ENCODE data around the gene ASB7.

Gene ASB7

GRCh38 chr15:100686725-100687473, 84.5 kb downstream of the ASB7 start:
- POLR2A ChIA-PET, result no interaction called here
- WGBS (ENCODE audit: insufficient coverage), result 95% methylated on average over 12 of the region's 15 CpGs
- no peak for DNase-seq

DNA sequence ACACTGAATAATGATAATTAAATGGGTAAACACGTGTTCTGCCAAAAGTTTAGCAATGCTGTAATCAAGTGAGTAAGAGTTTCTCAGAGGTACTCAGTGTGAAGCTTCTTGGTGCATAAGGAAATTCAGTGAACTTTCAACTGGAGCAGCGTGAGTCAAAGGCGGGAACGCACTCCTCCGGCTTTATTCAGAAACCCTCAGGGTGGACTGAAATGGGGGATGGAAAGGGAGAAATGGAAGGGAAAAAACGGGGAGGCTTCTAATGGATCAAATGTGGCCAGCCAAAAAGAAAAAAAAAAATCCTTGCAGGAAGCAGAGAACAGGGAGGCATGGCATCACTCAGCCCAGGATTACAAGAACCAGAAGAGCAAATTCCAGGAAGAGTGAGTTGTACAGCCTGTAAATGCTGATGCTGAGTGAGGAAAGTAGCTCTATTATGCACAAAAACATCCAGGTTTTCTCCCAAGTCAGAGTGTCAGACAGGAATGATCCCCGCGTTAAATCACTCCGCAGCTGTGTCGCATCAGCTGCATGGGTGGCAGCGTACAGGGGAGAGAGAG, 85.3 kb downstream of the ASB7 start:
- Histone ChIP-seq H3K4me3 (ENCODE audit: control insufficient read depth in 1 of 7, extremely low read depth in 1 of 7, insufficient read depth in 4 of 7, low read depth in 2 of 7, low read length in 6 of 7) (no peak overlapping the region), H3K27me3 (replicated peaks in 2 of 5; ENCODE audit: control insufficient read depth in 4 of 5, insufficient read depth in 5 of 5, low read length in 4 of 5) (peaks cover 0 to 11% (median 5%) of the 10 kb centered on the region in 5 experiments), H3K36me3 (ENCODE audit: control insufficient read depth in 4 of 4, insufficient read depth in 4 of 4, low read length in 3 of 4) (no peaks in the 10 kb centered on the region), H3K9me3 (ENCODE audit: control extremely low read depth in 1 of 5, control insufficient read depth in 4 of 5, insufficient read depth in 2 of 5, low read depth in 1 of 5, low read length in 4 of 5) (no peaks in the 10 kb centered on the region), H3K4me1 (ENCODE audit: control extremely low read depth in 1 of 4, control insufficient read depth in 4 of 4, insufficient read depth in 4 of 4, low read length in 3 of 4) (peaks cover 0 to 3% (median 1%) of the 10 kb centered on the region in 4 experiments), H3K27ac (ENCODE audit: insufficient read depth in 1 of 2, low read depth in 1 of 2, low read length in 2 of 2, poor library complexity in 1 of 2, severe bottlenecking in 2 of 2) (no peak overlapping the region)
- POLR2A ChIA-PET, result no interaction called here
- WGBS (ENCODE audit: insufficient coverage), result 75% methylated on average over 11 of the region's 11 CpGs
- no peak for DNase-seq
- CTCF ChIA-PET, result no interaction called here

More at GRCh38 chr15:100686725-100687473, 84.5 kb downstream of the ASB7 start:
- H3K36me3 ChIP-seq (ENCODE audit: control insufficient read depth in 4 of 4, insufficient read depth in 4 of 4, low read length in 3 of 4), result no peaks in the 10 kb centered on the region
- CTCF ChIA-PET, result no interaction called here
- peaks cover 0 to 2% (median 0%) of the 10 kb centered on the region in 5 experiments for H3K9me3 ChIP-seq (ENCODE audit: control extremely low read depth in 1 of 5, control insufficient read depth in 4 of 5, insufficient read depth in 2 of 5, low read depth in 1 of 5, low read length in 4 of 5)
- peaks cover 0 to 6% (median 3%) of the 10 kb centered on the region in 4 experiments for H3K4me1 ChIP-seq (ENCODE audit: control extremely low read depth in 1 of 4, control insufficient read depth in 4 of 4, insufficient read depth in 4 of 4, low read length in 3 of 4)
- peaks cover 0 to 11% (median 4%) of the 10 kb centered on the region in 5 experiments for H3K27me3 ChIP-seq (replicated peaks in 2 of 5; ENCODE audit: control insufficient read depth in 4 of 5, insufficient read depth in 5 of 5, low read length in 4 of 5)
- H3K27ac ChIP-seq (ENCODE audit: insufficient read depth in 1 of 2, low read depth in 1 of 2, low read length in 2 of 2, poor library complexity in 1 of 2, severe bottlenecking in 2 of 2), result no peak overlapping the region
- no peak overlapping the region for H3K4me3 ChIP-seq (ENCODE audit: control insufficient read depth in 1 of 7, extremely low read depth in 1 of 7, insufficient read depth in 4 of 7, low read depth in 2 of 7, low read length in 6 of 7)

GRCh38 chr15:100688549-100689120, 86.2 kb downstream of the ASB7 start:
- Histone ChIP-seq H3K27me3 (replicated peaks in 2 of 5; ENCODE audit: control insufficient read depth in 4 of 5, insufficient read depth in 5 of 5, low read length in 4 of 5) (peaks cover 0 to 11% (median 5%) of the 10 kb centered on the region in 5 experiments), H3K4me1 (ENCODE audit: control extremely low read depth in 1 of 4, control insufficient read depth in 4 of 4, insufficient read depth in 4 of 4, low read length in 3 of 4) (no peaks in the 10 kb centered on the region), H3K4me3 (ENCODE audit: control insufficient read depth in 1 of 7, extremely low read depth in 1 of 7, insufficient read depth in 4 of 7, low read depth in 2 of 7, low read length in 6 of 7) (no peak overlapping the region), H3K36me3 (ENCODE audit: control insufficient read depth in 4 of 4, insufficient read depth in 4 of 4, low read length in 3 of 4) (no peaks in the 10 kb centered on the region), H3K9me3 (ENCODE audit: control extremely low read depth in 1 of 5, control insufficient read depth in 4 of 5, insufficient read depth in 2 of 5, low read depth in 1 of 5, low read length in 4 of 5) (no peaks in the 10 kb centered on the region), H3K27ac (ENCODE audit: insufficient read depth in 1 of 2, low read depth in 1 of 2, low read length in 2 of 2, poor library complexity in 1 of 2, severe bottlenecking in 2 of 2) (no peak overlapping the region)
- WGBS (ENCODE audit: insufficient coverage), result 81% methylated on average over 13 of the region's 13 CpGs
- DNase-seq, result no peak
- ChIA-PET POLR2A (no interaction called here), CTCF (no interaction called here)

- no peaks in the 10 kb centered on the region for H3K36me3 ChIP-seq (ENCODE audit: control insufficient read depth in 4 of 4, insufficient read depth in 4 of 4, low read length in 3 of 4)
These were observed 86.9 kb downstream of the ASB7 start for GRCh38 chr15:100689131-100689899.

DNA sequence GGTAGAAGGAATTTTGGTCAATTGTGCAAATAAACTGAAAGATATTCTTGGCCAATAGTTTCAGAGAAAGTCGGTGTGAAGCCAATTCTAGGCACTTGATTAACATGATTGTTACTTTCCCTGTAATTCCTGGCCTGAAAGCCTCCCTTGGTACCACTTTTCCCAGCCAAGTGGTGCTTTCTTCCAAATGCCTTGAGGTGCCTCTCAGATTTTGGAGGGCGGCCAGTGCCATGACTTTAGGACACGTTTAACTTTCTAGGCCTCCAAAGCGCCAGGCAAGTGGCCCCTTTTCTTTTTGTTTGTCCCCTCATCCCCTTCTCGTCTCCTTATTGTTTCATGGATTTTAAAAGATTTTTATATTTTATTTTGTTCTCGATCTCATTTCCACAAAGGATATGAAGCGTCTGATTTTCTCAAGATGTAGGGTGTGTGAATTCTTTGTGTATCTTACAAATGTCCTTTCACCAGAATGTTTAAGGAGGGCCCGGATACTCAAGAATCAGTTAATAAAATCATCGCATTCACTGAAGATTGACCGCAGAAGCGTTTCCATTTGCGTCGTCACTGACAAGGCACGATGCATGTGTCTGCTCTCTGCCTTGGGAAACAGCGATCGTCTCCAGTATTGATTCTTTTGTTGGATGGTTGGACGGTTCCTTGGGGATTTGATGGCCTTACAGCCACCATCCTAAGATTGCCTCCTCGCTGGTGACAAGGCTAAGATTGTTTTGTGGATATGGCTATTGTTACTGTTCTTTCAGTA, 87.8 kb downstream of the ASB7 start:
- peaks cover 0 to 11% (median 5%) of the 10 kb centered on the region in 5 experiments for H3K27me3 ChIP-seq (replicated peaks in 2 of 5; ENCODE audit: control insufficient read depth in 4 of 5, insufficient read depth in 5 of 5, low read length in 4 of 5)
- CTCF ChIA-PET, result no interaction called here
- H3K9me3 ChIP-seq (ENCODE audit: control extremely low read depth in 1 of 5, control insufficient read depth in 4 of 5, insufficient read depth in 2 of 5, low read depth in 1 of 5, low read length in 4 of 5), result no peaks in the 10 kb centered on the region
- DNase-seq, result no peak
- no peaks in the 10 kb centered on the region for H3K4me1 ChIP-seq (ENCODE audit: control extremely low read depth in 1 of 4, control insufficient read depth in 4 of 4, insufficient read depth in 4 of 4, low read length in 3 of 4)
- no peak overlapping the region for H3K4me3 ChIP-seq (ENCODE audit: control insufficient read depth in 1 of 7, extremely low read depth in 1 of 7, insufficient read depth in 4 of 7, low read depth in 2 of 7, low read length in 6 of 7)
- no peaks in the 10 kb centered on the region for H3K36me3 ChIP-seq (ENCODE audit: control insufficient read depth in 4 of 4, insufficient read depth in 4 of 4, low read length in 3 of 4)
- POLR2A ChIA-PET, result no interaction called here
- H3K27ac ChIP-seq (ENCODE audit: insufficient read depth in 1 of 2, low read depth in 1 of 2, low read length in 2 of 2, poor library complexity in 1 of 2, severe bottlenecking in 2 of 2), result no peak overlapping the region
- WGBS (ENCODE audit: insufficient coverage), result 97% methylated on average over 11 of the region's 18 CpGs

More at GRCh38 chr15:100689131-100689899, 86.9 kb downstream of the ASB7 start:
- Histone ChIP-seq H3K27me3 (replicated peaks in 2 of 5; ENCODE audit: control insufficient read depth in 4 of 5, insufficient read depth in 5 of 5, low read length in 4 of 5) (peaks cover 0 to 11% (median 5%) of the 10 kb centered on the region in 5 experiments), H3K27ac (ENCODE audit: insufficient read depth in 1 of 2, low read depth in 1 of 2, low read length in 2 of 2, poor library complexity in 1 of 2, severe bottlenecking in 2 of 2) (no peak overlapping the region), H3K9me3 (ENCODE audit: control extremely low read depth in 1 of 5, control insufficient read depth in 4 of 5, insufficient read depth in 2 of 5, low read depth in 1 of 5, low read length in 4 of 5) (no peaks in the 10 kb centered on the region), H3K4me3 (ENCODE audit: control insufficient read depth in 1 of 7, extremely low read depth in 1 of 7, insufficient read depth in 4 of 7, low read depth in 2 of 7, low read length in 6 of 7) (no peak overlapping the region), H3K4me1 (ENCODE audit: control extremely low read depth in 1 of 4, control insufficient read depth in 4 of 4, insufficient read depth in 4 of 4, low read length in 3 of 4) (no peaks in the 10 kb centered on the region)
- ChIA-PET CTCF (no interaction called here), POLR2A (no interaction called here)
- 95% methylated on average over 9 of the region's 11 CpGs for WGBS (ENCODE audit: insufficient coverage)
- DNase-seq, result no peak

- no peak for DNase-seq
- H3K27ac ChIP-seq (ENCODE audit: insufficient read depth in 1 of 2, low read depth in 1 of 2, low read length in 2 of 2, poor library complexity in 1 of 2, severe bottlenecking in 2 of 2), result no peak overlapping the region
- H3K4me1 ChIP-seq (ENCODE audit: control extremely low read depth in 1 of 4, control insufficient read depth in 4 of 4, insufficient read depth in 4 of 4, low read length in 3 of 4), result no peaks in the 10 kb centered on the region
- H3K36me3 ChIP-seq (ENCODE audit: control insufficient read depth in 4 of 4, insufficient read depth in 4 of 4, low read length in 3 of 4), result no peaks in the 10 kb centered on the region
- ChIA-PET CTCF (no interaction called here), POLR2A (no interaction called here)
- peaks cover 0 to 11% (median 5%) of the 10 kb centered on the region in 5 experiments for H3K27me3 ChIP-seq (replicated peaks in 2 of 5; ENCODE audit: control insufficient read depth in 4 of 5, insufficient read depth in 5 of 5, low read length in 4 of 5)
- H3K9me3 ChIP-seq (ENCODE audit: control extremely low read depth in 1 of 5, control insufficient read depth in 4 of 5, insufficient read depth in 2 of 5, low read depth in 1 of 5, low read length in 4 of 5), result no peaks in the 10 kb centered on the region
- no peak overlapping the region for H3K4me3 ChIP-seq (ENCODE audit: control insufficient read depth in 1 of 7, extremely low read depth in 1 of 7, insufficient read depth in 4 of 7, low read depth in 2 of 7, low read length in 6 of 7)
These were observed 88.4 kb downstream of the ASB7 start for GRCh38 chr15:100690795-100691158.
